ENCODE data around the gene JAKMIP2. TPM values are rescaled to one million over a fixed set of nuclear protein-coding genes. Genes with fewer than 3 reads are reported as not detected.

JAKMIP2 gene
- total RNA-seq, 1 donor from 2014 or later, result 6.0 TPM

- Mint-ChIP-seq H3K4me3 (ENCODE audit: low read depth) (no peak overlapping the region), H3K27ac (no peak overlapping the region), H3K4me1 (ENCODE audit: low read depth) (peaks cover 6% of the 10 kb centered on the region), H3K9me3 (ENCODE audit: low read depth) (peaks cover 7% of the 10 kb centered on the region), H3K36me3 (ENCODE audit: insufficient read depth) (no peaks in the 10 kb centered on the region), H3K27me3 (no peaks in the 10 kb centered on the region)
- TF ChIP-seq CTCF (IDR thresholded peaks at IDR 0.05; ENCODE audit: unreplicated experiment), result no peak
- DNase-seq (ENCODE audit: low spot score, unreplicated experiment), result no peak
These were observed 8.9 kb downstream of the JAKMIP2 start for GRCh38 chr5:147773587-147773986.

- no peak for TF ChIP-seq CTCF (IDR thresholded peaks at IDR 0.05; ENCODE audit: unreplicated experiment)
- Mint-ChIP-seq H3K4me3 (ENCODE audit: low read depth) (no peak overlapping the region), H3K4me1 (ENCODE audit: low read depth) (peaks cover 6% of the 10 kb centered on the region), H3K36me3 (ENCODE audit: insufficient read depth) (no peaks in the 10 kb centered on the region), H3K27ac (no peak overlapping the region), H3K9me3 (ENCODE audit: low read depth) (peaks cover 7% of the 10 kb centered on the region), H3K27me3 (no peaks in the 10 kb centered on the region)
- no peak for DNase-seq (ENCODE audit: low spot score, unreplicated experiment)
These were observed 9.4 kb downstream of the JAKMIP2 start for GRCh38 chr5:147773139-147773538.

GRCh38 chr5:147767048-147767447 lies 15.5 kb downstream of the JAKMIP2 start:
- H3K27me3 Mint-ChIP-seq, result no peaks in the 10 kb centered on the region
- no peak for TF ChIP-seq CTCF (IDR thresholded peaks at IDR 0.05; ENCODE audit: unreplicated experiment)
- no peak overlapping the region for H3K27ac Mint-ChIP-seq
- H3K4me1 Mint-ChIP-seq (ENCODE audit: low read depth), result peaks cover 6% of the 10 kb centered on the region
- DNase-seq (ENCODE audit: low spot score, unreplicated experiment), result no peak
- no peaks in the 10 kb centered on the region for H3K9me3 Mint-ChIP-seq (ENCODE audit: low read depth)
- no peak overlapping the region for H3K4me3 Mint-ChIP-seq (ENCODE audit: low read depth)
- H3K36me3 Mint-ChIP-seq (ENCODE audit: insufficient read depth), result no peaks in the 10 kb centered on the region

GRCh38 chr5:147763791-147764525 lies 18.6 kb downstream of the JAKMIP2 start:
- Mint-ChIP-seq H3K27ac (no peak overlapping the region), H3K9me3 (ENCODE audit: low read depth) (no peaks in the 10 kb centered on the region), H3K4me1 (ENCODE audit: low read depth) (peaks cover 7% of the 10 kb centered on the region), H3K27me3 (no peaks in the 10 kb centered on the region), H3K36me3 (ENCODE audit: insufficient read depth) (no peaks in the 10 kb centered on the region), H3K4me3 (ENCODE audit: low read depth) (no peak overlapping the region)
- no peak for TF ChIP-seq CTCF (IDR thresholded peaks at IDR 0.05; ENCODE audit: unreplicated experiment)
- DNase-seq (ENCODE audit: low spot score, unreplicated experiment), result no peak

- Mint-ChIP-seq H3K4me3 (ENCODE audit: low read depth) (no peak overlapping the region), H3K36me3 (ENCODE audit: insufficient read depth) (no peaks in the 10 kb centered on the region), H3K27me3 (no peaks in the 10 kb centered on the region), H3K9me3 (ENCODE audit: low read depth) (no peaks in the 10 kb centered on the region), H3K27ac (no peak overlapping the region), H3K4me1 (ENCODE audit: low read depth) (peaks cover 4% of the 10 kb centered on the region)
- no peak for TF ChIP-seq CTCF (IDR thresholded peaks at IDR 0.05; ENCODE audit: unreplicated experiment)
- no peak for DNase-seq (ENCODE audit: low spot score, unreplicated experiment)
These were observed 22.2 kb downstream of the JAKMIP2 start for GRCh38 chr5:147760086-147760875.

All from progenitor cell of endocrine pancreas (in vitro differentiated cells).